HG03039 (cell line): ENCODE data around the gene IRX1.

Source experiments
- ATAC-seq: cut with Tn5 transposase; IDR thresholded peaks from one replicate; pipeline ENCODE4 v1.9.1; 2021; ENCODE audit warnings: mild to moderate bottlenecking, moderate library complexity; ENCODE audit not compliant: unreplicated experiment

The IRX1 gene

GRCh38 chr5:3595006-3595961 lies at the start of gene IRX1:
IRX1 (plus strand) TSS chr5:3595832; CDS start chr5:3596106, 274 bp downstream.
- ATAC-seq, result no peak

GRCh38 chr5:3546028-3546427 lies 49.6 kb upstream of the IRX1 start:
- ATAC-seq, result no peak

- no peak for ATAC-seq
These were observed 31.5 kb upstream of the IRX1 start for GRCh38 chr5:3564116-3564515.

- no peak for ATAC-seq
These were observed 30.7 kb upstream of the IRX1 start for GRCh38 chr5:3564827-3565518.

- no peak for ATAC-seq
These were observed 10.7 kb upstream of the IRX1 start for GRCh38 chr5:3584724-3585531.

GRCh38 chr5:3590161-3590966 lies 5.3 kb upstream of the IRX1 start:
- ATAC-seq, result no peak

- ATAC-seq, result no peak
These were observed 4.4 kb upstream of the IRX1 start for GRCh38 chr5:3590967-3591900.

GRCh38 chr5:3592298-3592697 lies 3.3 kb upstream of the IRX1 start:
- ATAC-seq, result no peak

- no peak for ATAC-seq
These were observed 1.7 kb upstream of the IRX1 start for GRCh38 chr5:3593771-3594509.

- ATAC-seq, result no peak
These were observed 1.1 kb upstream of the IRX1 start for GRCh38 chr5:3594510-3595005.

GRCh38 chr5:3596261-3596825 lies 711 bp downstream of the IRX1 start:
- no peak for ATAC-seq

- no peak for ATAC-seq
These were observed 1.2 kb downstream of the IRX1 start for GRCh38 chr5:3596857-3597166.

GRCh38 chr5:3597167-3598007 lies 1.8 kb downstream of the IRX1 start:
- no peak for ATAC-seq

- ATAC-seq, result no peak
These were observed 2.6 kb downstream of the IRX1 start for GRCh38 chr5:3598207-3598606.

GRCh38 chr5:3598769-3599211 lies 3.2 kb downstream of the IRX1 start:
- ATAC-seq, result no peak

GRCh38 chr5:3599226-3600105 lies 3.8 kb downstream of the IRX1 start:
- ATAC-seq, result no peak
